GM21619 (cell line): Measurements from ENCODE around the gene DAND5.
"Not testable (repeated sequence)": the region's sequence is repeated elsewhere in the genome, so short reads cannot be mapped to it uniquely, and the experiment has no call there.

Experiments used
- ATAC-seq: cut with Tn5 transposase; IDR thresholded peaks from one replicate; pipeline ENCODE4 v1.9.1; 2021; ENCODE audit not compliant: unreplicated experiment

The DAND5 gene

GRCh38 chr19:12965017-12965811 is 4.2 kb upstream of the DAND5 start:
- no peak for ATAC-seq

GRCh38 chr19:12965812-12966135 is 3.6 kb upstream of the DAND5 start:
- ATAC-seq = no peak

GRCh38 chr19:12967907-12968306 is 1.5 kb upstream of the DAND5 start:
- ATAC-seq = no peak

- no peak for ATAC-seq
Observed at GRCh38 chr19:12970070-12970820, 869 bp downstream of the DAND5 start.

GRCh38 chr19:12973236-12973635 is 3.9 kb downstream of the DAND5 start:
- no peak for ATAC-seq

GRCh38 chr19:12974301-12975220 is 5.2 kb downstream of the DAND5 start:
- ATAC-seq = no peak

- ATAC-seq = no peak
Observed at GRCh38 chr19:12975221-12975741, 5.9 kb downstream of the DAND5 start.

- ATAC-seq = not testable (repeated sequence)
Observed at GRCh38 chr19:12976109-12976508, 6.7 kb downstream of the DAND5 start.

- no peak for ATAC-seq
Observed at GRCh38 chr19:12979974-12980373, 10.6 kb downstream of the DAND5 start.

- no peak for ATAC-seq
Observed at GRCh38 chr19:12982648-12983047, 13.3 kb downstream of the DAND5 start.

GRCh38 chr19:12983091-12983490 is 13.7 kb downstream of the DAND5 start:
- no peak for ATAC-seq

- ATAC-seq = no peak
Observed at GRCh38 chr19:12983542-12984142, 14.3 kb downstream of the DAND5 start.

- no peak for ATAC-seq
Observed at GRCh38 chr19:12984143-12984627, 14.8 kb downstream of the DAND5 start.

- no peak for ATAC-seq
Observed at GRCh38 chr19:12984683-12985048, 15.3 kb downstream of the DAND5 start.

GRCh38 chr19:12985049-12985776 is 15.8 kb downstream of the DAND5 start:
- no peak for ATAC-seq

- no peak for ATAC-seq
Observed at GRCh38 chr19:12986726-12987125, 17.4 kb downstream of the DAND5 start.

GRCh38 chr19:12987190-12987589 is 17.8 kb downstream of the DAND5 start:
- no peak for ATAC-seq

GRCh38 chr19:12987781-12988180 is 18.4 kb downstream of the DAND5 start:
- no peak for ATAC-seq

- no peak for ATAC-seq
Observed at GRCh38 chr19:12990431-12990830, 21.1 kb downstream of the DAND5 start.

GRCh38 chr19:12990853-12991252 is 21.5 kb downstream of the DAND5 start:
- ATAC-seq = no peak
